Liver (tissue), 9 donors: ENCODE data around the gene MTX1. TPM values are rescaled to one million over a fixed set of nuclear protein-coding genes. Genes with fewer than 3 reads are reported as not detected.

Experiments used
- DNase-seq: peaks from one replicate; pipeline ENCODE4 v3.0.0-alpha.2; 2017; ENCODE audit warnings: low spot score
- H3K27ac ChIP-seq, 2 donors: one replicate each; pipeline ENCODE4 v1.7.0; 2013; ENCODE audit warnings: inconsistent platforms in 2 of 2, low read length in 2 of 2, control low read depth in 1 of 2, low read depth in 1 of 2, mild to moderate bottlenecking in 1 of 2
- H3K27me3 ChIP-seq, 4 donors: one replicate each; pipeline versions ENCODE4 v1.6.1 to v1.7.0; 2013; ENCODE audit warnings: low read length in 3 of 4, inconsistent platforms in 1 of 4, mild to moderate bottlenecking in 1 of 4, moderate library complexity in 1 of 4; ENCODE audit not compliant: control insufficient read depth in 4 of 4, insufficient read depth in 4 of 4
- H3K36me3 ChIP-seq, 4 donors: one replicate each; pipeline versions ENCODE4 v1.6.1 to v1.7.0; 2013; ENCODE audit warnings: low read length in 3 of 4, mild to moderate bottlenecking in 3 of 4, low read depth in 1 of 4, moderate library complexity in 1 of 4; ENCODE audit not compliant: control insufficient read depth in 4 of 4, insufficient read depth in 3 of 4
- H3K4me1 ChIP-seq, 4 donors: one replicate each; pipeline versions ENCODE4 v1.6.1 to v1.7.0; 2013; ENCODE audit warnings: low read length in 3 of 4, mild to moderate bottlenecking in 3 of 4, moderate library complexity in 1 of 4; ENCODE audit not compliant: control insufficient read depth in 4 of 4, insufficient read depth in 4 of 4
- H3K4me3 ChIP-seq, 3 donors: one replicate each; pipeline versions ENCODE4 v1.6.1 to v1.7.0; 2013; ENCODE audit warnings: low read length in 3 of 3, control low read depth in 1 of 3, low read depth in 1 of 3, mild to moderate bottlenecking in 1 of 3
- H3K9ac ChIP-seq, 2 donors: one replicate each; pipeline ENCODE4 v1.7.0; 2013; ENCODE audit warnings: low read length in 2 of 2, mild to moderate bottlenecking in 2 of 2, moderate library complexity in 2 of 2, control low read depth in 1 of 2, low read depth in 1 of 2
- H3K9me3 ChIP-seq, 4 donors: one replicate each; pipeline versions ENCODE4 v1.6.1 to v1.7.0; 2013; ENCODE audit warnings: low read length in 3 of 4; ENCODE audit not compliant: control insufficient read depth in 4 of 4
- EGR1 ChIP-seq, 2 donors: IDR thresholded peaks; 2 replicates each; pipeline ENCODE4 v1.6.1; 2016 to 2018; ENCODE audit warnings: antibody characterized with exemption in 2 of 2, low read depth in 2 of 2
- FOXA1 ChIP-seq: IDR thresholded peaks from 2 replicates; pipeline ENCODE4 v1.6.1; 2016; ENCODE audit warnings: antibody characterized with exemption
- FOXA2 ChIP-seq: IDR thresholded peaks from 2 replicates; pipeline ENCODE4 v1.6.1; 2016; ENCODE audit warnings: antibody characterized with exemption
- GABPA ChIP-seq, 2 donors: IDR thresholded peaks in 1 of 2; conservative IDR thresholded peaks in 1 of 2; 2 replicates each; pipeline ENCODE4 v1.6.1; 2016; ENCODE audit warnings: antibody characterized with exemption in 2 of 2, mild to moderate bottlenecking in 1 of 2, moderate library complexity in 1 of 2
- HNF4G ChIP-seq: IDR thresholded peaks from 2 replicates; pipeline ENCODE4 v1.6.1; 2016; ENCODE audit warnings: antibody characterized with exemption
- MAX ChIP-seq: IDR thresholded peaks from 2 replicates; pipeline ENCODE4 v1.6.1; 2016; ENCODE audit warnings: antibody characterized with exemption
- NR2F2 ChIP-seq: IDR thresholded peaks from 2 replicates; pipeline ENCODE4 v1.6.1; 2016; ENCODE audit warnings: antibody characterized with exemption
- RAD21 ChIP-seq, 2 donors: IDR thresholded peaks; 2 replicates each; pipeline ENCODE4 v1.6.1; 2016; ENCODE audit warnings: antibody characterized with exemption in 2 of 2, mild to moderate bottlenecking in 2 of 2
- SP1 ChIP-seq: IDR thresholded peaks from 2 replicates; pipeline ENCODE4 v1.6.1; 2018; ENCODE audit warnings: antibody characterized with exemption, mild to moderate bottlenecking
- TAF1 ChIP-seq: conservative IDR thresholded peaks from 2 replicates; pipeline ENCODE4 v1.6.1; 2016; ENCODE audit warnings: antibody characterized with exemption, mild to moderate bottlenecking
- YY1 ChIP-seq: IDR thresholded peaks from 2 replicates; pipeline ENCODE4 v1.6.1; 2016; ENCODE audit warnings: antibody characterized with exemption, mild to moderate bottlenecking
- ZBTB33 ChIP-seq: IDR thresholded peaks from 2 replicates; pipeline ENCODE4 v1.6.1; 2016; ENCODE audit warnings: antibody characterized with exemption
- WGBS: extraction: QIAGEN DNeasy Blood & Tissue Kit; methylation state at CpG from one replicate; pipeline ENCODE4 v1.1.7; 2013; 5-methylcytosine and 5-hydroxymethylcytosine counted together
- polyA plus RNA-seq, 2 donors: library from polyadenylated mRNA; stranded (reverse) in 1 of 2; unstranded in 1 of 2; fragments of 200-250 nt in 1 of 2; fragments of >200 nt in 1 of 2; fragmentation: Nextera tagmentation in 1 of 2; extraction: Ambion mirVana in 1 of 2; gene quantifications; one replicate each; pipeline versions ENCODE4 v1.2.1 to v1.2.3, GENCODE V29; 2013 to 2015
- total RNA-seq, 2 donors: library from RNA; depleted of rRNA; stranded (reverse); fragments of >200 nt; gene quantifications; one replicate each; pipeline ENCODE4 v1.2.3, GENCODE V29; 2014
- TF ChIP-seq, protein P1 (sequence below): IDR thresholded peaks from 2 replicates; pipeline ENCODE4 v1.6.1; 2016; ENCODE audit warnings: antibody characterized with exemption
- TF ChIP-seq, protein P2 (sequence below): IDR thresholded peaks from 2 replicates; pipeline ENCODE4 v1.6.1; 2016; ENCODE audit warnings: antibody characterized with exemption, mild to moderate bottlenecking
- TF ChIP-seq, protein P3 (sequence below): fragments of 150-350 bp; IDR thresholded peaks from 2 replicates; pipeline ENCODE4 v1.5.1; 2017; ENCODE audit warnings: improper control_type of control experiment, low read depth, low read length; ENCODE audit not compliant: missing input control
- donor health status: healthy.
- donor health status: healthy.
- donor health status: healthy.
- donor health status: healthy.
- donor health status: healthy.

The MTX1 gene
- total and polyA plus RNA-seq, 4 donors = 19.6 to 38.4 (median 28.5) TPM

DNA sequence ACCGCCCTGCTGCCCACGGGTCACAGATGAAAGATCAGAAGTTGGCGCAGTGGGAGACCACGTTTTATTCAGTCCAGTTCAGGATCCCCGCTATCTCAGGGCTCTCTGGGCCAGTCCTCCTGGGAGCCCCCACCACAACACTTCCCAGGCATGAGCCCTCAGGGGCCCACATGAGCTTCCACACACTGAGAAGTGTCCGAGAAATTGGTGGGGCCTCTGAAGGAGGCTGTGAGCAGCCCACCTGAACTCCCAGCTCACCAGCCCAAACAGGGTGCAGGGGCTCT is 22.8 kb upstream of the MTX1 start:
- Histone ChIP-seq H3K27me3 (no peaks in the 10 kb centered on the region), H3K36me3 (no peaks in the 10 kb centered on the region), H3K9me3 (no peaks in the 10 kb centered on the region), H3K4me1 (peaks cover 0 to 4% (median 0%) of the 10 kb centered on the region in 4 donors), H3K27ac (no peak overlapping the region), H3K9ac (no peak overlapping the region), H3K4me3 (no peak overlapping the region)
- no peak for DNase-seq
- TF ChIP-seq SP1 (no peak), ZBTB33 (no peak), GABPA (IDR thresholded peaks at IDR 0.05 in 1 of 2, conservative IDR thresholded peaks at IDR 0.05 in 1 of 2) (no peak), HNF4G (no peak), NR2F2 (no peak), YY1 (no peak), TAF1 (no peak), RAD21 (IDR thresholded peaks at IDR 0.05) (no peak), FOXA2 (no peak)
- TF ChIP-seq, protein P1, sequence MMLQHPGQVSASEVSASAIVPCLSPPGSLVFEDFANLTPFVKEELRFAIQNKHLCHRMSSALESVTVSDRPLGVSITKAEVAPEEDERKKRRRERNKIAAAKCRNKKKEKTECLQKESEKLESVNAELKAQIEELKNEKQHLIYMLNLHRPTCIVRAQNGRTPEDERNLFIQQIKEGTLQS = no peak
- TF ChIP-seq, protein P2, sequence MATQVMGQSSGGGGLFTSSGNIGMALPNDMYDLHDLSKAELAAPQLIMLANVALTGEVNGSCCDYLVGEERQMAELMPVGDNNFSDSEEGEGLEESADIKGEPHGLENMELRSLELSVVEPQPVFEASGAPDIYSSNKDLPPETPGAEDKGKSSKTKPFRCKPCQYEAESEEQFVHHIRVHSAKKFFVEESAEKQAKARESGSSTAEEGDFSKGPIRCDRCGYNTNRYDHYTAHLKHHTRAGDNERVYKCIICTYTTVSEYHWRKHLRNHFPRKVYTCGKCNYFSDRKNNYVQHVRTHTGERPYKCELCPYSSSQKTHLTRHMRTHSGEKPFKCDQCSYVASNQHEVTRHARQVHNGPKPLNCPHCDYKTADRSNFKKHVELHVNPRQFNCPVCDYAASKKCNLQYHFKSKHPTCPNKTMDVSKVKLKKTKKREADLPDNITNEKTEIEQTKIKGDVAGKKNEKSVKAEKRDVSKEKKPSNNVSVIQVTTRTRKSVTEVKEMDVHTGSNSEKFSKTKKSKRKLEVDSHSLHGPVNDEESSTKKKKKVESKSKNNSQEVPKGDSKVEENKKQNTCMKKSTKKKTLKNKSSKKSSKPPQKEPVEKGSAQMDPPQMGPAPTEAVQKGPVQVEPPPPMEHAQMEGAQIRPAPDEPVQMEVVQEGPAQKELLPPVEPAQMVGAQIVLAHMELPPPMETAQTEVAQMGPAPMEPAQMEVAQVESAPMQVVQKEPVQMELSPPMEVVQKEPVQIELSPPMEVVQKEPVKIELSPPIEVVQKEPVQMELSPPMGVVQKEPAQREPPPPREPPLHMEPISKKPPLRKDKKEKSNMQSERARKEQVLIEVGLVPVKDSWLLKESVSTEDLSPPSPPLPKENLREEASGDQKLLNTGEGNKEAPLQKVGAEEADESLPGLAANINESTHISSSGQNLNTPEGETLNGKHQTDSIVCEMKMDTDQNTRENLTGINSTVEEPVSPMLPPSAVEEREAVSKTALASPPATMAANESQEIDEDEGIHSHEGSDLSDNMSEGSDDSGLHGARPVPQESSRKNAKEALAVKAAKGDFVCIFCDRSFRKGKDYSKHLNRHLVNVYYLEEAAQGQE = no peak
- WGBS = 72% methylated on average over 6 of the region's 6 CpGs

DNA sequence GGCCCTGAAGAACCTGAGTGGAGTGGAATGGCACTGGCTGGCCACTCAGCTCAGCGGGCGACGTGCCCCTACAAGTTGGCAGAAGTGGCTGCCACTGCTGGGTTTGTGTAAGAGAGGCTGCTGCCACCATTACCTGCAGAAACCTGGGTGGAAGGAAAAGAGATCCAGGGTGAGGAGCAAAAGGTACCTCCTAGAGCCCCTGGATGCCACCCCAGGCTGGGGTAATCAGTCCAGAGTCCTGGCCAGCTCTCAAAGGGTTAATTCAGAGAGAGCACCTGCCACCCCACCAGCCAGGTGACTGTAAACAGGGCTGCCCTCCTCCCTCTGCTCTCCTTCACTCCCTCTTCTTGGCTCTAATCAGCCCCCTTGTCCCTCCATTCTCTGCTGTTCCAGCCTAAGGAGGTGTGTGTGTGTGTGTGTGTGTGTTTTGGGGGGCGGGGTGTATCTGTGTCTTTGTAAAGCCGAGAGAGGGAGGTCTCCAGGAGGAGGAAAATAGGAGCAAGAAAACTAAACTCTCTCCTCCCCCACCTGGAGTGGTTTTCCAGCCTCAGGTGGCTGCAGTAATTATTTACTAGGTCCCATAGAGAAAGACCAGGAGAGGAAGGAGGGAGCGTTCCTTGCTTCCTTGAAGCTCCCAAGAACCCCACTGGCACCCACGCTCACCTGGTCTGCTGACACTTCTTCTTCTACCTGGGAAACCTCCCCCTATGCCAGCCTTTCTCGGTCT is 22.3 kb upstream of the MTX1 start:
- DNase-seq = no peak
- Histone ChIP-seq H3K4me1 (peaks cover 0 to 4% (median 0%) of the 10 kb centered on the region in 4 donors), H3K27ac (no peak overlapping the region), H3K27me3 (no peaks in the 10 kb centered on the region), H3K4me3 (no peak overlapping the region), H3K36me3 (no peaks in the 10 kb centered on the region), H3K9ac (no peak overlapping the region), H3K9me3 (no peaks in the 10 kb centered on the region)
- WGBS = 65% methylated on average over 8 of the region's 8 CpGs
- TF ChIP-seq RAD21 (IDR thresholded peaks at IDR 0.05) (no peak), SP1 (no peak), HNF4G (no peak), FOXA1 (no peak), EGR1 (IDR thresholded peaks at IDR 0.05; ENCODE audit: low read depth in 2 of 2) (no peak), MAX (no peak), ZBTB33 (no peak), GABPA (IDR thresholded peaks at IDR 0.05 in 1 of 2, conservative IDR thresholded peaks at IDR 0.05 in 1 of 2) (no peak)
- TF ChIP-seq, protein P3, sequence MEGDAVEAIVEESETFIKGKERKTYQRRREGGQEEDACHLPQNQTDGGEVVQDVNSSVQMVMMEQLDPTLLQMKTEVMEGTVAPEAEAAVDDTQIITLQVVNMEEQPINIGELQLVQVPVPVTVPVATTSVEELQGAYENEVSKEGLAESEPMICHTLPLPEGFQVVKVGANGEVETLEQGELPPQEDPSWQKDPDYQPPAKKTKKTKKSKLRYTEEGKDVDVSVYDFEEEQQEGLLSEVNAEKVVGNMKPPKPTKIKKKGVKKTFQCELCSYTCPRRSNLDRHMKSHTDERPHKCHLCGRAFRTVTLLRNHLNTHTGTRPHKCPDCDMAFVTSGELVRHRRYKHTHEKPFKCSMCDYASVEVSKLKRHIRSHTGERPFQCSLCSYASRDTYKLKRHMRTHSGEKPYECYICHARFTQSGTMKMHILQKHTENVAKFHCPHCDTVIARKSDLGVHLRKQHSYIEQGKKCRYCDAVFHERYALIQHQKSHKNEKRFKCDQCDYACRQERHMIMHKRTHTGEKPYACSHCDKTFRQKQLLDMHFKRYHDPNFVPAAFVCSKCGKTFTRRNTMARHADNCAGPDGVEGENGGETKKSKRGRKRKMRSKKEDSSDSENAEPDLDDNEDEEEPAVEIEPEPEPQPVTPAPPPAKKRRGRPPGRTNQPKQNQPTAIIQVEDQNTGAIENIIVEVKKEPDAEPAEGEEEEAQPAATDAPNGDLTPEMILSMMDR = no peak
- TF ChIP-seq, protein P1 = no peak
